A549 (cell line): Measurements from ENCODE around the gene TBX10. TPM values are rescaled to one million over a fixed set of nuclear protein-coding genes. Genes with fewer than 3 reads are reported as not detected.

Experiments
- ATAC-seq, 2 experiments: fragments of 200-7000 bp in 1 of 2; fragments of >200 bp in 1 of 2; cut with Nextera tagmentation in 1 of 2; cut with Tn5 transposase in 1 of 2; 3 replicates each; pipeline versions ENCODE4 v1.8.0 to v1.9.1; 2018 to 2020; ENCODE audit warnings: mild to moderate bottlenecking in 1 of 2, moderate library complexity in 1 of 2
- CTCF ChIA-PET: fragments of 300-600 bp; sonication (Branson Sonifier 250); formaldehyde crosslinking; extraction: SDS; loops from one replicate; lab custom pipeline; 2021; ENCODE audit warnings: antibody characterized with exemption, inconsistent platforms; lab: Yijun Ruan, JAX
- POLR2A ChIA-PET: fragments of 350-600 bp; formaldehyde crosslinking; extraction: SDS; loops from one replicate; lab custom pipeline; 2021; ENCODE audit warnings: antibody characterized with exemption, inconsistent platforms; lab: Yijun Ruan, JAX
- DNase-seq, 2 experiments: peaks; one replicate each; pipeline versions ENCODE4 v3.0.0 to v3.0.0-alpha.2; 2011 to 2016; ENCODE audit warnings: low read depth in 1 of 2, low spot score in 1 of 2
- FAIRE-seq: peaks from 2 replicates; lab custom pipeline; 2011; peaks lifted over from hg19 to GRCh38; lab: Jason Lieb, UNC
- H3K27ac ChIP-seq, 2 experiments: fragments of >200 bp; sonication (Bioruptor Twin); formaldehyde crosslinking; 3 replicates each; pipeline ENCODE4 v1.5.1; 2016 to 2017
- H3K4me1 ChIP-seq: fragments of >200 bp; sonication (Bioruptor Twin); formaldehyde crosslinking; 3 replicates; pipeline ENCODE4 v1.6.1; 2016
- H3K4me2 ChIP-seq: fragments of >200 bp; sonication (Bioruptor Twin); formaldehyde crosslinking; 3 replicates; pipeline ENCODE4 v1.6.1; 2016
- H3K4me3 ChIP-seq: fragments of >200 bp; sonication (Bioruptor Twin); formaldehyde crosslinking; 3 replicates; pipeline ENCODE4 v1.5.1; 2016
- H3K9me3 ChIP-seq: fragments of >200 bp; sonication (Bioruptor Twin); formaldehyde crosslinking; 3 replicates; pipeline ENCODE4 v1.6.1; 2016
- CBX2 ChIP-seq: fragments of 200-600 bp; sonication (generic); IDR thresholded peaks from 2 replicates; pipeline ENCODE4 v1.6.1; 2016; ENCODE audit warnings: low read depth, mild to moderate bottlenecking, borderline replicate concordance
- CHD4 ChIP-seq: fragments of 200-600 bp; sonication (generic); IDR thresholded peaks from 2 replicates; pipeline ENCODE4 v1.6.1; 2016; ENCODE audit warnings: antibody characterized with exemption, mild to moderate bottlenecking, borderline replicate concordance
- CTCF ChIP-seq: fragments of >200 bp; sonication (Bioruptor Twin); formaldehyde crosslinking; IDR thresholded peaks from 3 replicates; pipeline ENCODE4 v1.5.1; 2016
- GATA3 ChIP-seq: IDR thresholded peaks from 2 replicates; pipeline ENCODE4 v1.6.1; 2012; ENCODE audit warnings: borderline replicate concordance
- JUN ChIP-seq, 2 experiments: fragments of >200 bp; sonication (Bioruptor Twin); formaldehyde crosslinking; IDR thresholded peaks; 2 replicates in 1 of 2; 3 replicates in 1 of 2; pipeline ENCODE4 v1.6.1; 2016 to 2017
- MAX ChIP-seq: IDR thresholded peaks from 2 replicates; pipeline ENCODE4 v1.6.1; 2012
- NFE2L2 ChIP-seq: fragments of 150-350 bp; conservative IDR thresholded peaks from 2 replicates; pipeline ENCODE4 v1.6.1; 2014; ENCODE audit warnings: low read length
- NPAS2 ChIP-seq: fragments of 250-450 bp; sonication (Bioruptor Pico); IDR thresholded peaks from 2 replicates; pipeline ENCODE4 v1.8.0; 2022; ENCODE audit warnings: mild to moderate bottlenecking, moderate library complexity, borderline replicate concordance
- PBX3 ChIP-seq: IDR thresholded peaks from 2 replicates; pipeline ENCODE4 v1.6.1; 2012
- RAD21 ChIP-seq, 2 experiments: fragments of >200 bp in 1 of 2; sonication (Bioruptor Twin) in 1 of 2; formaldehyde crosslinking in 1 of 2; IDR thresholded peaks in 1 of 2; conservative IDR thresholded peaks in 1 of 2; 2 replicates in 1 of 2; 3 replicates in 1 of 2; pipeline ENCODE4 v1.6.1; 2012 to 2018; ENCODE audit warnings: inconsistent platforms in 1 of 2
- RARB ChIP-seq: fragments of 250-450 bp; sonication (Bioruptor Pico); IDR thresholded peaks from 2 replicates; pipeline ENCODE4 v1.8.0; 2021; ENCODE audit warnings: mild to moderate bottlenecking, moderate library complexity
- REST ChIP-seq: fragments of 200-600 bp; sonication (generic); IDR thresholded peaks from 2 replicates; pipeline ENCODE4 v1.6.1; 2016; ENCODE audit warnings: antibody characterized with exemption, mild to moderate bottlenecking, moderate library complexity
- RNF2 ChIP-seq: fragments of 200-600 bp; sonication (generic); IDR thresholded peaks from 2 replicates; pipeline ENCODE4 v1.6.1; 2016; ENCODE audit warnings: low read depth, mild to moderate bottlenecking, antibody characterized with exemption, moderate library complexity, borderline replicate concordance
- SMC3 ChIP-seq: fragments of >200 bp; sonication (Bioruptor Twin); formaldehyde crosslinking; IDR thresholded peaks from 3 replicates; pipeline ENCODE4 v1.6.1; 2018; ENCODE audit warnings: inconsistent platforms
- TP53 ChIP-seq: fragments of 250-450 bp; sonication (Bioruptor Pico); IDR thresholded peaks from 2 replicates; pipeline ENCODE4 v1.5.0; 2021; ENCODE audit warnings: mild to moderate bottlenecking, moderate library complexity
- ZFP36 ChIP-seq: fragments of 450-650 bp; IDR thresholded peaks from 2 replicates; pipeline ENCODE4 v1.6.1; 2014; ENCODE audit warnings: borderline replicate concordance; ENCODE audit not compliant: partially characterized antibody
- ZNF302 ChIP-seq: fragments of 250-450 bp; sonication (Bioruptor Pico); IDR thresholded peaks from 2 replicates; pipeline ENCODE4 v1.9.0; 2021; ENCODE audit warnings: inconsistent platforms, mild to moderate bottlenecking, moderate library complexity
- ZSCAN20 ChIP-seq: fragments of 250-450 bp; sonication (Bioruptor Pico); IDR thresholded peaks from 2 replicates; pipeline ENCODE4 v1.8.0; 2022; ENCODE audit warnings: mild to moderate bottlenecking, moderate library complexity
- WGBS: methylation state at CpG from one replicate; pipeline ENCODE4 v1.1.6; 2017; ENCODE audit errors: missing lambda C conversion rate; 5-methylcytosine and 5-hydroxymethylcytosine counted together
- polyA plus RNA-seq, 4 experiments: library from polyadenylated mRNA; depleted of rRNA in 3 of 4; stranded (reverse); fragments of >200 nt; fragmentation: RNase III in 1 of 4; extraction: RNeasy Plus Mini Kit Qiagen cat#74134 plus additional on column Dnase treatment in 1 of 4; gene quantifications; 2 replicates in 3 of 4; 3 replicates in 1 of 4; pipeline ENCODE4 v1.2.3, GENCODE V29; 2011 to 2017

TBX10 gene
- polyA plus RNA-seq, 2 of the 4 experiments (the other 2 are of a cell fraction), result not detected

GRCh38 chr11:67666303-67666645 lies 26.7 kb upstream of the TBX10 start (continued):
- TF ChIP-seq CBX2, result no peak

- POLR2A ChIA-PET, result no interaction called here
- no peak overlapping the region for H3K4me2 ChIP-seq
- TF ChIP-seq CHD4 (no peak), ZNF302 (CRISPR knock-in tag) (no peak), GATA3 (no peak), RARB (CRISPR knock-in tag) (no peak), RNF2 (no peak), CTCF (peak; percentile 34; the same call in 1 of the 3 replicates), NFE2L2 (no peak), RAD21 (conservative IDR thresholded peaks at IDR 0.05 in 1 of 2, IDR thresholded peaks at IDR 0.05 in 1 of 2) (peak; percentile 37 to 51; a peak in 4 of 5 replicates), ZSCAN20 (CRISPR knock-in tag) (no peak), PBX3 (no peak), NPAS2 (CRISPR knock-in tag) (no peak), TP53 (no peak), ZFP36 (no peak), MAX (no peak), JUN (IDR thresholded peaks at IDR 0.05) (no peak), SMC3 (peak; percentile 53), REST (no peak)
- no peaks in the 10 kb centered on the region for H3K4me1 ChIP-seq
- H3K4me3 ChIP-seq, result no peak overlapping the region
- no peaks in the 10 kb centered on the region for H3K9me3 ChIP-seq
- FAIRE-seq (no peak), DNase-seq (peak in 1 of 2 experiments; percentile 46), ATAC-seq (peak; percentile 67 to 82)
- 48% methylated on average over 19 of the region's 24 CpGs for WGBS
- no peak overlapping the region for H3K27ac ChIP-seq
- CTCF ChIA-PET, result interaction anchor here (0.6 to 13.0 kb wide), 14 partner anchors 7 to 1363 kb away, joined by 3 to 150 read pairs (median 4); partner anchors contain the start of gene NUDT8
Measured at GRCh38 chr11:67665541-67666302, 26.2 kb upstream of the TBX10 start.
